ENCODE data around the gene CCT5. TPM values are rescaled to one million over a fixed set of nuclear protein-coding genes. Genes with fewer than 3 reads are reported as not detected.

Gene CCT5
- total and polyA plus RNA-seq, 2 donors from 2014 or later = 130 to 136 TPM

DNA sequence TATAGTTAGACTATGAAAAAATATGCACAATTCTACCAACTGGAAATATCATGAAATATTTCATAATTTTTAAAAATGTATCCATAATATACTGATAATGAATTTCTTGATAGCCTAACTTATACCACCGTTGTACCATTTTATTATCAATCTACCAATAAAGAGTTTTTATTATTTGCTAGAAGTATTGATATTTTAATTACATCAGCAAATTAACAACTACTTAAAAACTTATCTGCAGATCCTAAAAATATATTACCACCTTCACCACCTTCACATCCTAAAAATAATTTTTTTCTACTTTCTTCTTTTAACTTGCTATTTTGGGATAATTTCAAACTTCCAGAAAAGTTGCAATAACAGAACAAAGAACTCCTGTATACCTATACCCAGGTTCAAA is 21.8 kb upstream of the CCT5 start:
- no peaks in the 10 kb centered on the region for H3K9me3 ChIP-seq (ENCODE audit: control insufficient read depth in 2 of 3, insufficient read depth in 1 of 3, low read length in 3 of 3)
- intact Hi-C loops (cut with DNase I) = no loop called here
- FAIRE-seq = no peak
- no peak overlapping the region for H3K27ac ChIP-seq (ENCODE audit: low read depth in 2 of 2, low read length in 2 of 2)
- no peak for DNase-seq
- no peak overlapping the region for H3K4me3 ChIP-seq (ENCODE audit: low read length in 3 of 3)
- no peaks in the 10 kb centered on the region for H3K27me3 ChIP-seq (ENCODE audit: control insufficient read depth, insufficient read depth, low read length)
- TF ChIP-seq, protein P1, sequence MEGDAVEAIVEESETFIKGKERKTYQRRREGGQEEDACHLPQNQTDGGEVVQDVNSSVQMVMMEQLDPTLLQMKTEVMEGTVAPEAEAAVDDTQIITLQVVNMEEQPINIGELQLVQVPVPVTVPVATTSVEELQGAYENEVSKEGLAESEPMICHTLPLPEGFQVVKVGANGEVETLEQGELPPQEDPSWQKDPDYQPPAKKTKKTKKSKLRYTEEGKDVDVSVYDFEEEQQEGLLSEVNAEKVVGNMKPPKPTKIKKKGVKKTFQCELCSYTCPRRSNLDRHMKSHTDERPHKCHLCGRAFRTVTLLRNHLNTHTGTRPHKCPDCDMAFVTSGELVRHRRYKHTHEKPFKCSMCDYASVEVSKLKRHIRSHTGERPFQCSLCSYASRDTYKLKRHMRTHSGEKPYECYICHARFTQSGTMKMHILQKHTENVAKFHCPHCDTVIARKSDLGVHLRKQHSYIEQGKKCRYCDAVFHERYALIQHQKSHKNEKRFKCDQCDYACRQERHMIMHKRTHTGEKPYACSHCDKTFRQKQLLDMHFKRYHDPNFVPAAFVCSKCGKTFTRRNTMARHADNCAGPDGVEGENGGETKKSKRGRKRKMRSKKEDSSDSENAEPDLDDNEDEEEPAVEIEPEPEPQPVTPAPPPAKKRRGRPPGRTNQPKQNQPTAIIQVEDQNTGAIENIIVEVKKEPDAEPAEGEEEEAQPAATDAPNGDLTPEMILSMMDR (IDR thresholded peaks at IDR 0.05; ENCODE audit: borderline replicate concordance, extremely low read depth, insufficient read depth) = no peak
- no peaks in the 10 kb centered on the region for H3K4me1 ChIP-seq (ENCODE audit: control insufficient read depth in 2 of 3, insufficient read depth in 2 of 3, low read depth in 1 of 3, low read length in 3 of 3)
- H3K36me3 ChIP-seq (ENCODE audit: control insufficient read depth in 2 of 3, insufficient read depth in 3 of 3, low read length in 3 of 3) = no peaks in the 10 kb centered on the region
- H3K9ac ChIP-seq (ENCODE audit: low read length in 3 of 3) = no peak overlapping the region

DNA sequence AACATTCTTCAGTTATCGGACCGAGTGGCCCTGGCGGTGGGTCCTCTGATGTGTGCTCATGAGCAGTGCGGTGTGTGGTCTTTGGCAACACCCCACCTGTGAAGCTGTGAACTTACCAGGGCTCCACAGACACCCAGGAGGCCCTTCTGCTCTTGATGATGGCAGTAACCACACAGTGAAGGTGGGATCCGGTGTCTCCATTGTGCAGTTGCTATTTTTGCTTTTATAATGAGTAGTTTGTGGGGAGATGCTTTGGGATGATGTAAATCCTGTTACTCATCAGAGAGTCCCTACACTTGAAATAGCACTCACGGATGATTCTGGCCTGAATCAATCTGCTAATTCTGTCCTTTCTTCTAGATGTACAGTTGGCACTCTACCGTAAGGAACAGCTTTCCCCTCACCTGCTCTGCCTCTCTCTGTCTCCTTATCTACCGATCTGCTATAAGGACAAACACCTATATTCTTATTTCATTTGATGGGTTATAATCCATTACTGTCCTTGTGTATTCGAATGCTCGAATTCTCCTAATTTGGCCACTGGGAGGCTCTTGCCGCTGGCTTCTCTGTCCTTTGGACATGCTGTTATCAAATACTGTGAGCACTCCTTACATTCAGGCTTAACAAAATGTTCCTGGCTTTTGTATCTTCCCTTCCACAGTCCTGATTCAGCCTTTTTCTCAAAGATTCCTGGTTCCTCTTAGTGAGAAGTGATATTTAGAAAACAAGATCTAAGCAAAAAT is 20.6 kb upstream of the CCT5 start:
- no peaks in the 10 kb centered on the region for H3K4me1 ChIP-seq (ENCODE audit: control insufficient read depth in 2 of 3, insufficient read depth in 2 of 3, low read depth in 1 of 3, low read length in 3 of 3)
- H3K9me3 ChIP-seq (ENCODE audit: control insufficient read depth in 2 of 3, insufficient read depth in 1 of 3, low read length in 3 of 3) = no peaks in the 10 kb centered on the region
- H3K4me3 ChIP-seq (ENCODE audit: low read length in 3 of 3) = no peak overlapping the region
- H3K9ac ChIP-seq (ENCODE audit: low read length in 3 of 3) = no peak overlapping the region
- intact Hi-C loops (cut with DNase I) = no loop called here
- H3K27me3 ChIP-seq (ENCODE audit: control insufficient read depth, insufficient read depth, low read length) = no peaks in the 10 kb centered on the region
- no peak overlapping the region for H3K27ac ChIP-seq (ENCODE audit: low read depth in 2 of 2, low read length in 2 of 2)
- no peak for DNase-seq
- TF ChIP-seq, protein P1 (IDR thresholded peaks at IDR 0.05; ENCODE audit: borderline replicate concordance, extremely low read depth, insufficient read depth) = no peak
- no peaks in the 10 kb centered on the region for H3K36me3 ChIP-seq (ENCODE audit: control insufficient read depth in 2 of 3, insufficient read depth in 3 of 3, low read length in 3 of 3)
- no peak for FAIRE-seq

DNA sequence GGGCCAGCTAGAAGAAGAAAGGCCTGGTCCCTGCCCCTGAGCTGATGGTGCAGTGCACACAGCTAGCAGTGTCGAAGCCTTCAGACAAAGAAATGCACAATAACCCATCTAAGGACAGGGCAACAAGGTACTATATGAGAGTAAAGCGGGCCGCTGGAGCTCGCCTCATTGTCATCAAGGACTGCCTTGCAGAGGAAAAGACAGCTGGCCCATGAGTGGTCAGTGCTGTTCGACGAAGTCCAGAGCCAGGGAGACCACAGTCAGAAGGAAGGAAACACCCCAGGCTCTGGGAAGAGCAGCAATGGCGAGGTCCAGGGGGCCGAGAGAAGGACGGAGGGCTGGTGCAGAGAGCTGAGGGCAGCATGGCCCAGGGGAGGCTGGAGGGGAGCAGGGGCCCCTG is 17.7 kb upstream of the CCT5 start:
- Histone ChIP-seq H3K27me3 (ENCODE audit: control insufficient read depth, insufficient read depth, low read length) (no peaks in the 10 kb centered on the region), H3K9me3 (ENCODE audit: control insufficient read depth in 2 of 3, insufficient read depth in 1 of 3, low read length in 3 of 3) (no peaks in the 10 kb centered on the region), H3K9ac (ENCODE audit: low read length in 3 of 3) (no peak overlapping the region), H3K4me1 (ENCODE audit: control insufficient read depth in 2 of 3, insufficient read depth in 2 of 3, low read depth in 1 of 3, low read length in 3 of 3) (no peaks in the 10 kb centered on the region), H3K27ac (ENCODE audit: low read depth in 2 of 2, low read length in 2 of 2) (no peak overlapping the region), H3K4me3 (ENCODE audit: low read length in 3 of 3) (no peak overlapping the region), H3K36me3 (ENCODE audit: control insufficient read depth in 2 of 3, insufficient read depth in 3 of 3, low read length in 3 of 3) (peaks cover 0 to 3% (median 0%) of the 10 kb centered on the region in 3 donors)
- FAIRE-seq = no peak
- TF ChIP-seq, protein P1 (IDR thresholded peaks at IDR 0.05; ENCODE audit: borderline replicate concordance, extremely low read depth, insufficient read depth) = no peak
- no peak for DNase-seq
- intact Hi-C loops (cut with DNase I) = no loop called here
